Measurements from ENCODE around the gene KCNQ1OT1.
A peak's percentile ranks its signal among the peaks of the same experiment; 100 is the strongest.

KCNQ1OT1 gene

GRCh38 chr11:2686360-2687222, 13.2 kb downstream of the KCNQ1OT1 start:
- DNase-seq: no peak

DNA sequence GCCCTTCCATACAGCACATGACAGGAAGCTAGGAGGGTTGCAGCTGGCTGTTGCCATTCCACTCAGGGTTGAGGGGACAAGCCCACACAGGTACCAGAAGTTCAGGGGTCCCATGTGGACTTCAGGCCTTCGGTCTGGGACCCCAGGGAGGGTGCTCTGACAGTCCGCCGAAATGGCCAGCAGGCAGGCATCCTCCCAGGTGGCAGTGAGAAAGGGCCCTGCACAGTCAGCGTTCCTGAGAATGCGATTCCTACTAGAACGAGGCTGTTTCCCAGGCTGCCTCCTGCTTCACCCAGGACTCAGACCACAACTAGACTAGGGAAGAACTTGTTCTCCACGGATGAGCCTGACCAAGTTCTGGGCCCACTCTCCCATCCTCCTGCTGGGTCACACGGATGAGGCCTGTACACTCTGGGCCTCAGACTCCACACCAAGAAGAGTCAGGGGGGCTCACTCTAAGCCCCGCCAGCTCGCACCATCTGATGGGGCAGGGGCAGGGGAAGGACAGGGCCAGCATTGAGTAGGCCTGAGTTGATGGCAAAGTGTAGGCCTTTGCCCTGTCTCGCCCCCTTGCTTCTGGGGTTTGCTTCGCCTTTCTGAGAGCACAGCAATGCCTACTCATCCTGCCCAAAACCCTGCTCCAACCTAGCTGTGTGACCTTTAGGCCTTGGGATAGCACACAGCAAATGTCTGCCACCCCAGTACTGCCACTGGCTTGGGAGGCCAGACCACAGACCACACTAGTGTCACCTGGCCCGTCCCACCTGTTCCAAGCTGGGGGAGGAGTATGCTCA, 14.0 kb downstream of the KCNQ1OT1 start:
- DNase-seq: peak; percentile 10

GRCh38 chr11:2685051-2685450, 14.7 kb downstream of the KCNQ1OT1 start:
- no peak for DNase-seq

GRCh38 chr11:2684581-2684980, 15.2 kb downstream of the KCNQ1OT1 start:
- DNase-seq: peak; percentile 9

DNA sequence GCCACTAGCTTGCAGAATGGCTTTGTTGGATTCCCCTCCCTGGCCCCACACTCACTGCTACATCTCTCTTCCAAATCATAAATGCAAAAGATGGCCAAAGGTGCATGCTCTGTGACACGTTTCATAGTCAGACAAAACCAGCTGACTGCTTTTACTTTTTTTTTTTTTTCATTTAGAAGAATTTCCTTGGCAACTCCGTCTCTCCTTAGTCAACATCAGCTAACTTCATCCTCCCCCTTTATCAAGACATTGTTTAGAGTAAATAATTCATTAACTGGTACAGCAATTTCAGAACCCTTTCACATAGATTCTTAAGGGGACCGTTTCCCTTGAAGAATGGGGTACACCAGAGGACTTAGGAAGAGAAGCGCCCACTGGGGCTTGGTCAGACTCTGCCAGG, 16.0 kb downstream of the KCNQ1OT1 start:
- no peak for DNase-seq

DNA sequence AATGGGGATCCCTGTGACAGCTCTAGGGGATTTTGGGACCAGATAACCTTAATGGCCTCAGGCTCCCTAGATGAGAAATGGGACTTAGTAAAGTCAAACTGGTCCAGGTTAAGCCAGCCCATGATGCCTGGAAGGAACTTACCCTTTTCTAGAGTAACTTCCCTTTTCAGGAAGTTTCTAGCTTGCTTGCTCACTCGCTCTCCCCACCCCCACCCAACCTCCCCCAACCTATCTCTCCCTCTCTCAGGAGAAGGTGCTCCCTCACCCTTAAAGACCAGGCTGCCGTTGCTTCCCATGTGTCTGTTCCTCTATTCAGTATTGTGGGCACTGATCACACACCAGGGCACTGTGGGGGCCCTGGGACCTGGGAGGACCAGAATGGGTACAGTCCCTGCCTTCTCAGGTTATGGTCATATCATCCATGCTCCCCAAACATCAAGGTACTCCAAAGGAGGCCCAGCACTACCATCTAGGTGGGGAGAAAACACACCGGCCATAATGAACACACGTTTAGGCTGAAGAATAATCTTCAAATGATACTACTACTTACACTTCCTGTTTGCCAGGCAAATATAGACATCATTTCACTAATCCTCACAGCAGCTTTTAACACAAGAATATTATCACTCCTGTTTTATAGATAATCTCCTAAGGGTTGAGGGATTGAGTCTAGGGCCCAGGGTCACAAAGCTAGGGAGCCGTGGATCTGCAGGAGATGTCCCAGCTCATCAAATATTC, 18.2 kb downstream of the KCNQ1OT1 start:
- DNase-seq: no peak

GRCh38 chr11:2679011-2679676, 20.6 kb downstream of the KCNQ1OT1 start:
- no peak for DNase-seq

- DNase-seq: no peak
Measured at GRCh38 chr11:2678396-2678795, 21.4 kb downstream of the KCNQ1OT1 start.

DNA sequence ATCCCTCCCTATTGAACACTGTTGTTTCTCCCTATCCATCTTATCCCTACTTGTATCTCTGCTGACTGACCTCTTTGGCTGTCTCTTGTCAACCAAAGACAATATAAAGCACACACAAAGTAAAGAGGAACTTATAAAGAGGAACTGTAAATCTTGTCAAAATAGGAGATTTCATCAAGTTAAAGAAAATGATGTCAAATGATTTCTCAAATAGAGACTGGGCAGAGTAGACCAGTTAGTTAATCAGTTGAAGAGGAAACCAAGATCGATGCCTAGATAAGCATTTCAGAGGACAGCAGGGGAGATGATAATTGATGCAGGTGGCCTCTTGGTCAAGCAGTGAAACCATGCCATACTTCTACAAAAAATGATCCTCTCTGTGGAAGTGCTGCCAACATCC, 22.7 kb downstream of the KCNQ1OT1 start:
- DNase-seq: no peak

GRCh38 chr11:2675540-2675939, 24.3 kb downstream of the KCNQ1OT1 start:
- no peak for DNase-seq

GRCh38 chr11:2674658-2675131, 25.1 kb downstream of the KCNQ1OT1 start:
- DNase-seq: no peak

- no peak for DNase-seq
Measured at GRCh38 chr11:2673871-2674471, 25.8 kb downstream of the KCNQ1OT1 start.

GRCh38 chr11:2673250-2673610, 26.6 kb downstream of the KCNQ1OT1 start:
- no peak for DNase-seq

- no peak for DNase-seq
Measured at GRCh38 chr11:2672553-2673249, 27.1 kb downstream of the KCNQ1OT1 start.

- no peak for DNase-seq
Measured at GRCh38 chr11:2671748-2672147, 28.0 kb downstream of the KCNQ1OT1 start.

GRCh38 chr11:2670541-2671100, 29.2 kb downstream of the KCNQ1OT1 start:
- DNase-seq: no peak

GRCh38 chr11:2669634-2670469, 29.9 kb downstream of the KCNQ1OT1 start:
- no peak for DNase-seq

GRCh38 chr11:2668876-2669275, 30.9 kb downstream of the KCNQ1OT1 start:
- no peak for DNase-seq

DNA sequence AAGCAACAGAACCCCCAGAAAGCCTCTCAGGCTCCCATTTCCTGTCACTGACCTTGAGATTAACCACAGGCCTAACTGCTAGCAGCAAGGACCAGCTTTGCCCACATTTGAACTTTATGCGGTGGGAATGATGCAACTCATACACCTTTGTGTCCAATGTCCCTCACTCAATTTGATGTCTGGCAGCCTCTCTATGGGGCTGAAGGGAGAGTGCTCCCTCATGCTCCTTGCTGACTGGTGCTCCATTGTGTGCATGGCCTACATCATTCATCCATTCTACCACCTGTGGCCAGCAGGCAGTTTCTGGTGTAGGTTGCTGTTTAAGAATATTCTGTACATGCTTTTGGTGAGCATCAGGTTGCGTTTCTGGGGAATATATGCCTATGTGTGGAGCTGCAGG, 31.9 kb downstream of the KCNQ1OT1 start:
- no peak for DNase-seq

GRCh38 chr11:2666828-2667570, 32.8 kb downstream of the KCNQ1OT1 start:
- DNase-seq: no peak

All from activated CD8-positive, alpha-beta memory T cell treated with anti-CD3 and anti-CD28 coated beads, Interleukin-2, amount 50 U/mL, for 4 hours (primary cell).